ENCODE data around the gene EXD2. TPM values are rescaled to one million over a fixed set of nuclear protein-coding genes. Genes with fewer than 3 reads are reported as not detected.
"Not testable (repeated sequence)": the region's sequence is repeated elsewhere in the genome, so short reads cannot be mapped to it uniquely, and the experiment has no call there.

EXD2 gene
- total and polyA plus RNA-seq, 5 donors: 12.0 to 22.1 (median 18.8) TPM

GRCh38 chr14:69281450-69282169, 90.3 kb downstream of the EXD2 start:
- intact Hi-C loops (cut with DNase I): no loop called here
- Histone ChIP-seq H3K27ac (ENCODE audit: low read length) (no peak overlapping the region), H3K9me3 (ENCODE audit: control insufficient read depth, low read length) (no peaks in the 10 kb centered on the region), H3K4me1 (ENCODE audit: control insufficient read depth, insufficient read depth, low read length) (peaks cover 3% of the 10 kb centered on the region), H3K4me3 (ENCODE audit: low read length) (no peak overlapping the region), H3K27me3 (ENCODE audit: control insufficient read depth, insufficient read depth) (no peaks in the 10 kb centered on the region)
- ATAC-seq (peak; percentile 30 to 67), DNase-seq (no peak)
- 70% methylated on average over 10 of the region's 10 CpGs for WGBS

- ATAC-seq: no peak
- intact Hi-C loops (cut with DNase I): no loop called here
- Histone ChIP-seq H3K4me1 (ENCODE audit: control insufficient read depth, insufficient read depth, low read length) (peaks cover 7% of the 10 kb centered on the region), H3K27me3 (ENCODE audit: control insufficient read depth, insufficient read depth) (no peaks in the 10 kb centered on the region), H3K4me3 (ENCODE audit: low read length) (no peak overlapping the region), H3K9me3 (ENCODE audit: control insufficient read depth, low read length) (no peaks in the 10 kb centered on the region), H3K27ac (ENCODE audit: low read length) (no peak overlapping the region)
- WGBS: 94% methylated on average over 6 of the region's 6 CpGs
- DNase-seq: no peak
These were observed 91.2 kb downstream of the EXD2 start for GRCh38 chr14:69282448-69282847.

- WGBS: 67% methylated on average over 9 of the region's 9 CpGs
- H3K27me3 ChIP-seq (ENCODE audit: control insufficient read depth, insufficient read depth): no peaks in the 10 kb centered on the region
- H3K27ac ChIP-seq (ENCODE audit: low read length): no peak overlapping the region
- no peak for DNase-seq
- H3K4me1 ChIP-seq (ENCODE audit: control insufficient read depth, insufficient read depth, low read length): peaks cover 7% of the 10 kb centered on the region
- intact Hi-C loops (cut with DNase I): no loop called here
- no peak overlapping the region for H3K4me3 ChIP-seq (ENCODE audit: low read length)
- peak in 1 of 2 donors; percentile 23 for ATAC-seq
- H3K9me3 ChIP-seq (ENCODE audit: control insufficient read depth, low read length): no peaks in the 10 kb centered on the region
These were observed 92.9 kb downstream of the EXD2 start for GRCh38 chr14:69284170-69284569.

GRCh38 chr14:69285661-69286255, 94.5 kb downstream of the EXD2 start:
- DNase-seq (no peak), ATAC-seq (no peak)
- no peak overlapping the region for H3K4me3 ChIP-seq (ENCODE audit: low read length)
- H3K27ac ChIP-seq (ENCODE audit: low read length): no peak overlapping the region
- H3K4me1 ChIP-seq (ENCODE audit: control insufficient read depth, insufficient read depth, low read length): peaks cover 10% of the 10 kb centered on the region
- intact Hi-C loops (cut with DNase I): no loop called here
- H3K9me3 ChIP-seq (ENCODE audit: control insufficient read depth, low read length): no peaks in the 10 kb centered on the region
- H3K27me3 ChIP-seq (ENCODE audit: control insufficient read depth, insufficient read depth): no peaks in the 10 kb centered on the region
- 91% methylated on average over 7 of the region's 7 CpGs for WGBS

- ATAC-seq: no peak
- Histone ChIP-seq H3K4me1 (ENCODE audit: control insufficient read depth, insufficient read depth, low read length) (peaks cover 16% of the 10 kb centered on the region), H3K9me3 (ENCODE audit: control insufficient read depth, low read length) (no peaks in the 10 kb centered on the region), H3K27me3 (ENCODE audit: control insufficient read depth, insufficient read depth) (no peaks in the 10 kb centered on the region), H3K27ac (ENCODE audit: low read length) (peak overlapping the region; percentile 22), H3K4me3 (ENCODE audit: low read length) (no peak overlapping the region)
- DNase-seq: no peak
- intact Hi-C loops (cut with DNase I): no loop called here
- WGBS: 61% methylated on average over 9 of the region's 9 CpGs
These were observed 96.1 kb downstream of the EXD2 start for GRCh38 chr14:69287098-69288010.

GRCh38 chr14:69288011-69288771, 96.9 kb downstream of the EXD2 start:
- Histone ChIP-seq H3K27ac (ENCODE audit: low read length) (no peak overlapping the region), H3K4me1 (ENCODE audit: control insufficient read depth, insufficient read depth, low read length) (peaks cover 16% of the 10 kb centered on the region), H3K9me3 (ENCODE audit: control insufficient read depth, low read length) (no peaks in the 10 kb centered on the region), H3K27me3 (ENCODE audit: control insufficient read depth, insufficient read depth) (no peaks in the 10 kb centered on the region), H3K4me3 (ENCODE audit: low read length) (no peak overlapping the region)
- DNase-seq (peak; percentile 53 to 77 (median 73)), ATAC-seq (peak; percentile 72 to 73)
- intact Hi-C loops (cut with DNase I): no loop called here
- 62% methylated on average over 8 of the region's 8 CpGs for WGBS

GRCh38 chr14:69288956-69289705, 97.8 kb downstream of the EXD2 start:
- H3K4me3 ChIP-seq (ENCODE audit: low read length): no peak overlapping the region
- H3K9me3 ChIP-seq (ENCODE audit: control insufficient read depth, low read length): no peaks in the 10 kb centered on the region
- no peaks in the 10 kb centered on the region for H3K27me3 ChIP-seq (ENCODE audit: control insufficient read depth, insufficient read depth)
- intact Hi-C loops (cut with DNase I): no loop called here
- H3K27ac ChIP-seq (ENCODE audit: low read length): no peak overlapping the region
- peaks cover 14% of the 10 kb centered on the region for H3K4me1 ChIP-seq (ENCODE audit: control insufficient read depth, insufficient read depth, low read length)
- DNase-seq (no peak), ATAC-seq (no peak)
- 94% methylated on average over 9 of the region's 9 CpGs for WGBS

- Histone ChIP-seq H3K4me1 (ENCODE audit: control insufficient read depth, insufficient read depth, low read length) (peaks cover 13% of the 10 kb centered on the region), H3K9me3 (ENCODE audit: control insufficient read depth, low read length) (no peaks in the 10 kb centered on the region)
These were observed 98.7 kb downstream of the EXD2 start for GRCh38 chr14:69289811-69290520.

GRCh38 chr14:69290881-69291280, 99.6 kb downstream of the EXD2 start:
- H3K27me3 ChIP-seq (ENCODE audit: control insufficient read depth, insufficient read depth); H3K9me3 ChIP-seq (ENCODE audit: control insufficient read depth, low read length); ATAC-seq; DNase-seq; intact Hi-C loops (cut with DNase I); H3K27ac ChIP-seq (ENCODE audit: low read length); H3K4me3 ChIP-seq (ENCODE audit: low read length): not testable (repeated sequence)
- peaks cover 13% of the 10 kb centered on the region for H3K4me1 ChIP-seq (ENCODE audit: control insufficient read depth, insufficient read depth, low read length)
- 96% methylated on average over 7 of the region's 7 CpGs for WGBS

More at GRCh38 chr14:69289811-69290520, 98.7 kb downstream of the EXD2 start:
- Histone ChIP-seq H3K27ac (ENCODE audit: low read length) (no peak overlapping the region), H3K4me3 (ENCODE audit: low read length) (no peak overlapping the region), H3K27me3 (ENCODE audit: control insufficient read depth, insufficient read depth) (no peaks in the 10 kb centered on the region)
- ATAC-seq (no peak), DNase-seq (no peak)
- WGBS: 73% methylated on average over 13 of the region's 13 CpGs
- intact Hi-C loops (cut with DNase I): no loop called here
